ENCODE data around the gene ADGRF3. TPM values are rescaled to one million over a fixed set of nuclear protein-coding genes. Genes with fewer than 3 reads are reported as not detected.

ADGRF3 gene
- total RNA-seq, 1 experiment from 2014 or later = not detected

DNA sequence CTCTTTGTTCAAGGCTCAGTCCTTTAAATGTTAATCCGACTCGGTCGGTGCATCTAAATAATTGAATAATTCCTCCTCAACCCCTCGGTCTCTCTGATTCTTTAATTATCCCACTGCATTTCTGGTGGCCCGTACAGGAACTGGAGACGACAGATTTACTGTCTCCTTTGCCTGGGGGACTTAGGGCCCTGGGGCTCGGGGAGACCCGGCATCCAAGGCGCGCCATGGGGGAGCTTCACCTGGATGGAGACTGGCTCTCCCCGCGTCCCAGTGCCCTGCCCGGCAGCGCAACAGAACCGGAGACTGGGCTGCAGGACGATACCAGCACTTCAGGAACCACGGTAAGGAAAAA is 48.3 kb downstream of the ADGRF3 start:
- RAD21 ChIA-PET (ENCODE audit: low non-redundant PET in 1 of 2, low total read pairs in 2 of 2, uncharacterized antibody in 2 of 2, unreplicated experiment in 2 of 2) = no interaction called here
- POLR2A ChIA-PET = no interaction called here

GRCh38 chr2:26297061-26297460 is 49.5 kb downstream of the ADGRF3 start:
- Histone ChIP-seq H3K27me3 (ENCODE audit: insufficient read depth, low read length) (no peaks in the 10 kb centered on the region), H3K9me3 (ENCODE audit: control insufficient read depth in 1 of 2, insufficient read depth in 1 of 2, low read depth in 1 of 2, low read length in 2 of 2) (no peaks in the 10 kb centered on the region), H3K4me3 (replicated peaks in 1 of 2; ENCODE audit: low read depth in 1 of 2, low read length in 2 of 2) (no peak overlapping the region), H3K4me2 (ENCODE audit: low read length) (no peak overlapping the region), H3K36me3 (ENCODE audit: control insufficient read depth in 1 of 2, insufficient read depth in 2 of 2, low read length in 2 of 2) (no peaks in the 10 kb centered on the region), H3K79me2 (ENCODE audit: insufficient read depth, low read length) (no peaks in the 10 kb centered on the region), H4K20me1 (ENCODE audit: insufficient read depth) (no peaks in the 10 kb centered on the region), H2AFZ (ENCODE audit: low read depth, low read length, poor library complexity, severe bottlenecking) (no peak overlapping the region), H3K27ac (ENCODE audit: low read depth, low read length) (no peak overlapping the region), H3K9me2 (ENCODE audit: insufficient read depth) (no peaks in the 10 kb centered on the region), H3K4me1 (ENCODE audit: control insufficient read depth in 1 of 2, insufficient read depth in 2 of 2, low read length in 2 of 2) (peaks cover 7 to 16% of the 10 kb centered on the region in 2 experiments; a peak in 3 of 4 replicates), H3K9ac (ENCODE audit: low read length) (no peak overlapping the region)
- no peak for ATAC-seq
- RAD21 ChIA-PET (ENCODE audit: low non-redundant PET in 1 of 2, low total read pairs in 2 of 2, uncharacterized antibody in 2 of 2, unreplicated experiment in 2 of 2) = no interaction called here
- BruUV-seq (replicated peaks) = no TSS peak
- no peak for DNase-seq (ENCODE audit: low read depth, low spot score)
- intact Hi-C loops (cut with micrococcal nuclease) = no loop called here
- CTCF ChIA-PET = no interaction called here
- POLR2A ChIA-PET = no interaction called here
- TF ChIP-seq JUND (IDR thresholded peaks at IDR 0.05) (no peak), POLR2A (IDR thresholded peaks at IDR 0.05; ENCODE audit: borderline replicate concordance, extremely low read depth, insufficient read depth, insufficient read length) (no peak), FOSL1 (IDR thresholded peaks at IDR 0.05; ENCODE audit: low read depth) (no peak), EZH2 (IDR thresholded peaks at IDR 0.05) (no peak), TCF7L2 (IDR thresholded peaks at IDR 0.05; ENCODE audit: borderline replicate concordance, extremely low read depth, insufficient read depth, insufficient read length) (no peak), CEBPB (IDR thresholded peaks at IDR 0.05; ENCODE audit: low read depth) (no peak), MAX (IDR thresholded peaks at IDR 0.05) (no peak), EGR1 (IDR thresholded peaks at IDR 0.05; ENCODE audit: low read depth) (no peak), CTCF (IDR thresholded peaks at IDR 0.05 in 2 of 3, conservative IDR thresholded peaks at IDR 0.05 in 1 of 3; ENCODE audit: borderline replicate concordance in 1 of 3, insufficient read depth in 1 of 3, low read depth in 2 of 3, low read length in 2 of 3) (no peak), POLR2AphosphoS5 (IDR thresholded peaks at IDR 0.05; ENCODE audit: low read depth, low read length) (no peak), YY1 (IDR thresholded peaks at IDR 0.05; ENCODE audit: extremely low read depth, insufficient replicate concordance, low read depth, low read length) (no peak), SP1 (IDR thresholded peaks at IDR 0.05; ENCODE audit: low read depth) (no peak), ATF3 (IDR thresholded peaks at IDR 0.05) (no peak)
- TF ChIP-seq, protein P1, sequence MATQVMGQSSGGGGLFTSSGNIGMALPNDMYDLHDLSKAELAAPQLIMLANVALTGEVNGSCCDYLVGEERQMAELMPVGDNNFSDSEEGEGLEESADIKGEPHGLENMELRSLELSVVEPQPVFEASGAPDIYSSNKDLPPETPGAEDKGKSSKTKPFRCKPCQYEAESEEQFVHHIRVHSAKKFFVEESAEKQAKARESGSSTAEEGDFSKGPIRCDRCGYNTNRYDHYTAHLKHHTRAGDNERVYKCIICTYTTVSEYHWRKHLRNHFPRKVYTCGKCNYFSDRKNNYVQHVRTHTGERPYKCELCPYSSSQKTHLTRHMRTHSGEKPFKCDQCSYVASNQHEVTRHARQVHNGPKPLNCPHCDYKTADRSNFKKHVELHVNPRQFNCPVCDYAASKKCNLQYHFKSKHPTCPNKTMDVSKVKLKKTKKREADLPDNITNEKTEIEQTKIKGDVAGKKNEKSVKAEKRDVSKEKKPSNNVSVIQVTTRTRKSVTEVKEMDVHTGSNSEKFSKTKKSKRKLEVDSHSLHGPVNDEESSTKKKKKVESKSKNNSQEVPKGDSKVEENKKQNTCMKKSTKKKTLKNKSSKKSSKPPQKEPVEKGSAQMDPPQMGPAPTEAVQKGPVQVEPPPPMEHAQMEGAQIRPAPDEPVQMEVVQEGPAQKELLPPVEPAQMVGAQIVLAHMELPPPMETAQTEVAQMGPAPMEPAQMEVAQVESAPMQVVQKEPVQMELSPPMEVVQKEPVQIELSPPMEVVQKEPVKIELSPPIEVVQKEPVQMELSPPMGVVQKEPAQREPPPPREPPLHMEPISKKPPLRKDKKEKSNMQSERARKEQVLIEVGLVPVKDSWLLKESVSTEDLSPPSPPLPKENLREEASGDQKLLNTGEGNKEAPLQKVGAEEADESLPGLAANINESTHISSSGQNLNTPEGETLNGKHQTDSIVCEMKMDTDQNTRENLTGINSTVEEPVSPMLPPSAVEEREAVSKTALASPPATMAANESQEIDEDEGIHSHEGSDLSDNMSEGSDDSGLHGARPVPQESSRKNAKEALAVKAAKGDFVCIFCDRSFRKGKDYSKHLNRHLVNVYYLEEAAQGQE (IDR thresholded peaks at IDR 0.05; ENCODE audit: low read depth) = no peak

More for the DNA sequence above, 48.3 kb downstream of the ADGRF3 start:
- no peak overlapping the region for H3K4me3 ChIP-seq (replicated peaks in 1 of 2; ENCODE audit: low read depth in 1 of 2, low read length in 2 of 2)
- no peaks in the 10 kb centered on the region for H3K27me3 ChIP-seq (ENCODE audit: insufficient read depth, low read length)
- no peak overlapping the region for H3K9ac ChIP-seq (ENCODE audit: low read length)
- H3K36me3 ChIP-seq (ENCODE audit: control insufficient read depth in 1 of 2, insufficient read depth in 2 of 2, low read length in 2 of 2) = no peaks in the 10 kb centered on the region
- H3K9me2 ChIP-seq (ENCODE audit: insufficient read depth) = no peaks in the 10 kb centered on the region
- intact Hi-C loops (cut with micrococcal nuclease) = no loop called here
- H2AFZ ChIP-seq (ENCODE audit: low read depth, low read length, poor library complexity, severe bottlenecking) = no peak overlapping the region
- CTCF ChIA-PET = no interaction called here
- H4K20me1 ChIP-seq (ENCODE audit: insufficient read depth) = no peaks in the 10 kb centered on the region
- no peaks in the 10 kb centered on the region for H3K79me2 ChIP-seq (ENCODE audit: insufficient read depth, low read length)
- H3K4me1 ChIP-seq (ENCODE audit: control insufficient read depth in 1 of 2, insufficient read depth in 2 of 2, low read length in 2 of 2) = peaks cover 5 to 15% of the 10 kb centered on the region in 2 experiments; a peak in 2 of 4 replicates
- no peak for TF ChIP-seq ZNF274 (IDR thresholded peaks at IDR 0.05; ENCODE audit: low read depth, low read length)
- no TSS peak for BruUV-seq (replicated peaks)
- no peaks in the 10 kb centered on the region for H3K9me3 ChIP-seq (ENCODE audit: control insufficient read depth in 1 of 2, insufficient read depth in 1 of 2, low read depth in 1 of 2, low read length in 2 of 2)
- no peak for ATAC-seq
- H3K4me2 ChIP-seq (ENCODE audit: low read length) = no peak overlapping the region
- DNase-seq (ENCODE audit: low read depth, low spot score) = no peak
- no peak overlapping the region for H3K27ac ChIP-seq (ENCODE audit: low read depth, low read length)
